PFSK-1 (cell line): ENCODE results near the gene WDR43.

Experiments used
- FOXP2 ChIP-seq: optimal IDR thresholded peaks from 2 replicates; pipeline ENCODE3; 2011; ENCODE audit warnings: borderline replicate concordance, control low read depth, inconsistent platforms; ENCODE audit not compliant: insufficient read depth; ENCODE audit errors: extremely low read length, extremely low read depth
- POLR2AphosphoS5 ChIP-seq: IDR thresholded peaks from 2 replicates; pipeline ENCODE4 v1.6.1; 2012; ENCODE audit warnings: low read depth, mild to moderate bottlenecking, control low read depth, low read length, moderate library complexity
- SIN3A ChIP-seq: IDR thresholded peaks from 2 replicates; pipeline ENCODE4 v1.6.1; 2012; ENCODE audit warnings: mild to moderate bottlenecking, low read length, moderate library complexity, borderline replicate concordance; ENCODE audit not compliant: insufficient read depth
- TAF1 ChIP-seq: IDR thresholded peaks from 2 replicates; pipeline ENCODE4 v1.6.1; 2012; ENCODE audit warnings: low read length, control low read depth, borderline replicate concordance; ENCODE audit not compliant: insufficient read depth
- TF ChIP-seq, protein P1 (sequence below), 2 experiments: IDR thresholded peaks; 2 replicates each; pipeline versions ENCODE4 v1.6.1 to v1.8.0; 2011 to 2012; ENCODE audit warnings: low read depth in 2 of 2, low read length in 2 of 2, control low read depth in 1 of 2, inconsistent platforms in 1 of 2, mild to moderate bottlenecking in 1 of 2, moderate library complexity in 1 of 2; ENCODE audit not compliant: insufficient read depth in 1 of 2

DNA sequence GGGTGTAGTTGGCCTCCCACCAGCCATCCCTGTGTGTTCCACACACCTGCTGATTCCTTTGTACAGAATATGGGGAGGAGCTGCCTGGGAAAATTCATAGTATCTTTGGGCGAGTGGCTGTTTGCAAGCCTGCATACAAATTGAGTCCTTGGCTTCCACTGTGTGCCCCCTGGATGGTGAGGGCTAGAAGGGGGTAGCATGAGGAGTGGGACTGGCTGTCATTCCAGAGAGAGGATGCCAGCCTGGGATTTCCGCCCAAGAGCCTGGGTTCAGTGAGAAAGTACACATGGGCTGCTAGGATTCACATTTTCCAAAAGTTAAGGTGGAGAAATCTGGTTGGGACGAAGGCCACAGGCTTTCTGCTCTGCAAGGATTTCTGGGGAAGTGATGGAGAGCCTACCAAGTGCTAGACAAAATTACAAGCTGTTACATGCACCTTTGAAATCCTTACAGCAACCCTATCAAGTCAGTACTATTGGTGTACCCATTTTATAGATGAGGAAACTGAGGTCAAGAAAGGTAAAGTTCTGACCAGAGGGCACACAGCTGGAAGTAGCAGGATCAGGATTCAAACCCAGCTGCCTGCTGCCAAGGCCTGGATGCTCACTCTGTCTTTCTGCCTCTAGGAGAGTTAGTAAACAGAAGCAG lies 86.0 kb downstream of the WDR43 start:
- TF ChIP-seq POLR2AphosphoS5 (no peak), TAF1 (no peak), SIN3A (no peak), FOXP2 (no peak)
- TF ChIP-seq, protein P1, sequence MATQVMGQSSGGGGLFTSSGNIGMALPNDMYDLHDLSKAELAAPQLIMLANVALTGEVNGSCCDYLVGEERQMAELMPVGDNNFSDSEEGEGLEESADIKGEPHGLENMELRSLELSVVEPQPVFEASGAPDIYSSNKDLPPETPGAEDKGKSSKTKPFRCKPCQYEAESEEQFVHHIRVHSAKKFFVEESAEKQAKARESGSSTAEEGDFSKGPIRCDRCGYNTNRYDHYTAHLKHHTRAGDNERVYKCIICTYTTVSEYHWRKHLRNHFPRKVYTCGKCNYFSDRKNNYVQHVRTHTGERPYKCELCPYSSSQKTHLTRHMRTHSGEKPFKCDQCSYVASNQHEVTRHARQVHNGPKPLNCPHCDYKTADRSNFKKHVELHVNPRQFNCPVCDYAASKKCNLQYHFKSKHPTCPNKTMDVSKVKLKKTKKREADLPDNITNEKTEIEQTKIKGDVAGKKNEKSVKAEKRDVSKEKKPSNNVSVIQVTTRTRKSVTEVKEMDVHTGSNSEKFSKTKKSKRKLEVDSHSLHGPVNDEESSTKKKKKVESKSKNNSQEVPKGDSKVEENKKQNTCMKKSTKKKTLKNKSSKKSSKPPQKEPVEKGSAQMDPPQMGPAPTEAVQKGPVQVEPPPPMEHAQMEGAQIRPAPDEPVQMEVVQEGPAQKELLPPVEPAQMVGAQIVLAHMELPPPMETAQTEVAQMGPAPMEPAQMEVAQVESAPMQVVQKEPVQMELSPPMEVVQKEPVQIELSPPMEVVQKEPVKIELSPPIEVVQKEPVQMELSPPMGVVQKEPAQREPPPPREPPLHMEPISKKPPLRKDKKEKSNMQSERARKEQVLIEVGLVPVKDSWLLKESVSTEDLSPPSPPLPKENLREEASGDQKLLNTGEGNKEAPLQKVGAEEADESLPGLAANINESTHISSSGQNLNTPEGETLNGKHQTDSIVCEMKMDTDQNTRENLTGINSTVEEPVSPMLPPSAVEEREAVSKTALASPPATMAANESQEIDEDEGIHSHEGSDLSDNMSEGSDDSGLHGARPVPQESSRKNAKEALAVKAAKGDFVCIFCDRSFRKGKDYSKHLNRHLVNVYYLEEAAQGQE (IDR thresholded peaks at IDR 0.05; ENCODE audit: insufficient read depth in 1 of 2, low read depth in 2 of 2, low read length in 2 of 2), result no peak
